ENCODE data around the gene SLC4A11.
A peak's percentile ranks its signal among the peaks of the same experiment; 100 is the strongest.

SLC4A11 gene

GRCh38 chr20:3245711-3246110 lies 6.7 kb upstream of the SLC4A11 start:
- TF ChIP-seq CTCF (conservative IDR thresholded peaks at IDR 0.05): no peak
- H3K27ac ChIP-seq: peak overlapping the region; percentile 47; the same call in 1 of the 2 replicates

- TF ChIP-seq CTCF (conservative IDR thresholded peaks at IDR 0.05): no peak
- H3K27ac ChIP-seq: peak overlapping the region; percentile 47; the same call in 1 of the 2 replicates
Measured at GRCh38 chr20:3245156-3245555, 6.2 kb upstream of the SLC4A11 start.

GRCh38 chr20:3244613-3245012 lies 5.6 kb upstream of the SLC4A11 start:
- TF ChIP-seq CTCF (conservative IDR thresholded peaks at IDR 0.05): no peak
- H3K27ac ChIP-seq: peak overlapping the region; percentile 47; the same call in 1 of the 2 replicates

GRCh38 chr20:3243718-3244358 lies 4.8 kb upstream of the SLC4A11 start:
- peak overlapping the region; percentile 47; the same call in 1 of the 2 replicates for H3K27ac ChIP-seq
- TF ChIP-seq CTCF (conservative IDR thresholded peaks at IDR 0.05): no peak

- TF ChIP-seq CTCF (conservative IDR thresholded peaks at IDR 0.05): no peak
- no peak overlapping the region for H3K27ac ChIP-seq
Measured at GRCh38 chr20:3242172-3242692, 3.2 kb upstream of the SLC4A11 start.

- H3K27ac ChIP-seq: no peak overlapping the region
- TF ChIP-seq CTCF (conservative IDR thresholded peaks at IDR 0.05): no peak
Measured at GRCh38 chr20:3240776-3241363, 1.9 kb upstream of the SLC4A11 start.

- peak overlapping the region; percentile 50; the same call in 1 of the 2 replicates for H3K27ac ChIP-seq
- TF ChIP-seq CTCF (conservative IDR thresholded peaks at IDR 0.05): no peak
Measured at GRCh38 chr20:3239867-3240775, 1.1 kb upstream of the SLC4A11 start.

Measured in VCaP (cell line).